GM18909 (cell line): Measurements from ENCODE around the gene EVA1B.

ENCODE experiments used
- ATAC-seq: cut with Tn5 transposase; IDR thresholded peaks from one replicate; pipeline ENCODE4 v1.9.1; 2021; ENCODE audit warnings: mild to moderate bottlenecking; ENCODE audit not compliant: unreplicated experiment, poor library complexity

The EVA1B gene

GRCh38 chr1:36321119-36321951, 2.1 kb downstream of the EVA1B start:
- no peak for ATAC-seq

- ATAC-seq = no peak
Observed at GRCh38 chr1:36320767-36321118, 2.7 kb downstream of the EVA1B start.

- ATAC-seq = no peak
Observed at GRCh38 chr1:36320291-36320761, 3.1 kb downstream of the EVA1B start.

GRCh38 chr1:36309397-36309796, 14.0 kb downstream of the EVA1B start:
- ATAC-seq = no peak

- no peak for ATAC-seq
Observed at GRCh38 chr1:36307601-36308330, 15.7 kb downstream of the EVA1B start.

- ATAC-seq = peak; percentile 97
Observed at GRCh38 chr1:36306902-36307456, 16.5 kb downstream of the EVA1B start.

GRCh38 chr1:36306210-36306901, 17.1 kb downstream of the EVA1B start, which contains the start of gene SH3D21:
SH3D21 (plus strand) TSS chr1:36306368; CDS start chr1:36306421, 53 bp downstream.
- peak; percentile 42 for ATAC-seq

GRCh38 chr1:36305915-36306209, 17.6 kb downstream of the EVA1B start:
- ATAC-seq = no peak

- ATAC-seq = no peak
Observed at GRCh38 chr1:36304970-36305914, 18.2 kb downstream of the EVA1B start.

GRCh38 chr1:36304521-36304920, 18.9 kb downstream of the EVA1B start:
- ATAC-seq = no peak

- ATAC-seq = no peak
Observed at GRCh38 chr1:36303650-36304360, 19.6 kb downstream of the EVA1B start.

GRCh38 chr1:36303244-36303643, 20.2 kb downstream of the EVA1B start:
- no peak for ATAC-seq

GRCh38 chr1:36301220-36301619, 22.2 kb downstream of the EVA1B start:
- ATAC-seq = no peak

- ATAC-seq = no peak
Observed at GRCh38 chr1:36300526-36300925, 22.9 kb downstream of the EVA1B start.

- ATAC-seq = no peak
Observed at GRCh38 chr1:36298640-36299039, 24.8 kb downstream of the EVA1B start.

- no peak for ATAC-seq
Observed at GRCh38 chr1:36297062-36297461, 26.4 kb downstream of the EVA1B start.

- no peak for ATAC-seq
Observed at GRCh38 chr1:36295390-36295789, 28.1 kb downstream of the EVA1B start.

GRCh38 chr1:36287595-36287994, 35.9 kb downstream of the EVA1B start:
- ATAC-seq = no peak

GRCh38 chr1:36286802-36287201, 36.6 kb downstream of the EVA1B start:
- ATAC-seq = no peak
